Stimulated activated CD8-positive, alpha-beta memory T cell treated with anti-CD3 and anti-CD28 coated beads, Interleukin-4, amount 100 ng/mL, for 48 hours (primary cell): Measurements from ENCODE around the gene GATAD2A.
"Not testable (repeated sequence)": the region's sequence is repeated elsewhere in the genome, so short reads cannot be mapped to it uniquely, and the experiment has no call there.

Experiments
- DNase-seq: peaks from one replicate; pipeline ENCODE4 v3.0.0-alpha.2; 2020

The GATAD2A gene

GRCh38 chr19:19468424-19469050, 63.1 kb downstream of the GATAD2A start:
- DNase-seq = no peak

GRCh38 chr19:19470579-19470978, 65.1 kb downstream of the GATAD2A start:
- no peak for DNase-seq

- no peak for DNase-seq
These were observed 66.2 kb downstream of the GATAD2A start for GRCh38 chr19:19471682-19472081.

- not testable (repeated sequence) for DNase-seq
These were observed 66.6 kb downstream of the GATAD2A start for GRCh38 chr19:19472106-19472505.

GRCh38 chr19:19475015-19475765, 69.7 kb downstream of the GATAD2A start:
- no peak for DNase-seq

GRCh38 chr19:19475849-19476828, 70.7 kb downstream of the GATAD2A start:
- DNase-seq = no peak

- DNase-seq = no peak
These were observed 72.4 kb downstream of the GATAD2A start for GRCh38 chr19:19477705-19478383.

- no peak for DNase-seq
These were observed 75.2 kb downstream of the GATAD2A start for GRCh38 chr19:19480688-19481087.

GRCh38 chr19:19482809-19483596, 77.5 kb downstream of the GATAD2A start:
- no peak for DNase-seq

- no peak for DNase-seq
These were observed 79.9 kb downstream of the GATAD2A start for GRCh38 chr19:19485161-19485997.

GRCh38 chr19:19485998-19486290, 80.5 kb downstream of the GATAD2A start:
- no peak for DNase-seq

GRCh38 chr19:19486343-19487076, 81.0 kb downstream of the GATAD2A start:
- DNase-seq = no peak

- no peak for DNase-seq
These were observed 81.8 kb downstream of the GATAD2A start for GRCh38 chr19:19487077-19487949.

- DNase-seq = no peak
These were observed 82.7 kb downstream of the GATAD2A start for GRCh38 chr19:19487950-19488874.

GRCh38 chr19:19488875-19489690, 83.6 kb downstream of the GATAD2A start:
- peak; percentile 88 for DNase-seq

- DNase-seq = no peak
These were observed 84.3 kb downstream of the GATAD2A start for GRCh38 chr19:19489804-19490204.
